SH-SY5Y (cell line): Measurements from ENCODE around the gene KMT2A.

ENCODE experiments used
- GATA2 ChIP-seq: IDR thresholded peaks from 2 replicates; pipeline ENCODE4 v1.6.1; 2011; ENCODE audit warnings: mild to moderate bottlenecking, low read depth, low read length
- GATA3 ChIP-seq: IDR thresholded peaks from 2 replicates; pipeline ENCODE4 v1.6.1; 2011; ENCODE audit warnings: low read depth, mild to moderate bottlenecking, low read length, moderate library complexity

- TF ChIP-seq GATA2, result no peak
- no peak for TF ChIP-seq GATA3
Measured at GRCh38 chr11:118450451-118450850, 14.2 kb downstream of the KMT2A start.
